ENCODE results near the gene PMCH.
"Not testable (repeated sequence)": the region's sequence is repeated elsewhere in the genome, so short reads cannot be mapped to it uniquely, and the experiment has no call there.

Gene PMCH

GRCh38 chr12:102147062-102147587 lies 50.5 kb downstream of the PMCH start:
- not testable (repeated sequence) for DNase-seq

Measured in anterior cingulate cortex (tissue), 58 donors.